Astrocyte (in vitro differentiated cells and primary cell): ENCODE measurements around the gene FANCE.

Experiments used
- CTCF ChIP-seq: IDR thresholded peaks from 2 replicates; pipeline ENCODE4 v1.5.1; 2011; ENCODE audit warnings: low read depth, mild to moderate bottlenecking, inconsistent platforms, low read length, moderate library complexity; ENCODE audit not compliant: insufficient read depth
- EZH2 ChIP-seq: IDR thresholded peaks from 2 replicates; pipeline ENCODE4 v1.6.1; 2012; ENCODE audit warnings: mild to moderate bottlenecking, low read length, inconsistent platforms; ENCODE audit not compliant: insufficient read depth

GRCh38 chr6:35512740-35513139, 60.6 kb downstream of the FANCE start, which contains the start of gene TULP1:
- TF ChIP-seq CTCF (no peak), EZH2 (no peak)
